UCSD-AML1 (cell line): ENCODE data around the gene DSTN.
A peak's percentile ranks its signal among the peaks of the same experiment; 100 is the strongest.

Experiments
- DNase-seq: peaks from one replicate; lab custom pipeline; 2025; ENCODE audit not compliant: unreplicated experiment; lab: John Stamatoyannopoulos, UW

The DSTN gene

DNA sequence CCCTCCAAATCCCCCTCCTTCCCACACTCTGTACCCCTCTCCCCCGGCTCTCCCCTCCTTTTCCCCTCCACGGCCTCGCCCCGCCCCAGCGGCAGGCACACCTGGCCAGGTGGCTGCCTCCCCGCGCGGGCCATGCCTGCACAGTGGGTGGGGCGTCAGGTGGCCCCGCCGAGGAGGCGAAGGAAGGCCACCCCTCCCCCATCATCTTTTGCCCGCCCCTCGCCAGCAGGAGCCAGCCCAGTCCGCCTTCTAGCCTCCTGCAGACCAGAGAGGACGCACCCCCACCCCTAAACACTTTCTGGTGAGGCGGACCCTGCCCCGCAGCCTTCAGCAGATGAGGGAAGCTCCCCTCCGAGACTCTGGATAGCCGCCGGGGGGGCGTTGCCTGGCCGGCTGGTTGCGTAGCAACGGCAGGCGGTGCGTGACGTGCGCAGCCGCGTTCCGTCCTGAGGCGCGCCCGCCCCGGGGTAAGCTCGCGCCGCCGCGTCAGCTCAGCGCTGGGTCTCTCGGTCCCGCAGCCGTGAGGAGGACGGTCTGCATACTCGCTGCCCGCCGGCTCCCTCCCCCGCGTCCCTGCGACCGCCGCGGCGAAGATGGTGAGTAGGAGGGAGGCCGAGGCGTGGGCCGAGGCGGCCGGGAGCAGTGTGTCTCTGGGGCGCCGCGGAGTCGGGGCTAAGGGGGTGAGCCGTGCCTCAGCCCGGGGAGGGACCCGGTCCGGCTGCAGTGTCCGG, at the start of gene DSTN:
Gene DSTN (plus strand): TSS at position 460 of the 731 bp plus-strand sequence. CDS start 134 bp downstream, at position 594.
- DNase-seq, result peak; percentile 90

DNA sequence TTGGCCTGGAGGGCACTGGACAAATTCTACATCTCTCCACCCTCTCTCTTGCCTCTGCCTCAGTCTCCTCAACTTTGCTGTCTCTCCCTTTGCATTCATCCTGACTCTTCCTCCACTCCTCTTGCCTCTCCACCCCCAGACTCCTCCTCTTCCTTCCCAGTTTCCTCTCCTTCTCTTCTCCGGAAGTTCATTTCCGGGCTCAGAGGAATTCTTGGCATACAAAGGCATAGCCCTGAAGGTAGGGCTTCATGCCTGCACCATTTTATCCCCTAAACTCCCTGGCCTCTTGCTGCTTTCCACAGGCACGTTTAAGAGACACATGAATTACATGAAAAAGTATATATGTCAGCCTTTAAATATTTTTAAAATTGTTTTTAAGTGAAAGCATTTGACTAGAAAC, 49.3 kb upstream of the DSTN start:
- DNase-seq, result no peak

DNA sequence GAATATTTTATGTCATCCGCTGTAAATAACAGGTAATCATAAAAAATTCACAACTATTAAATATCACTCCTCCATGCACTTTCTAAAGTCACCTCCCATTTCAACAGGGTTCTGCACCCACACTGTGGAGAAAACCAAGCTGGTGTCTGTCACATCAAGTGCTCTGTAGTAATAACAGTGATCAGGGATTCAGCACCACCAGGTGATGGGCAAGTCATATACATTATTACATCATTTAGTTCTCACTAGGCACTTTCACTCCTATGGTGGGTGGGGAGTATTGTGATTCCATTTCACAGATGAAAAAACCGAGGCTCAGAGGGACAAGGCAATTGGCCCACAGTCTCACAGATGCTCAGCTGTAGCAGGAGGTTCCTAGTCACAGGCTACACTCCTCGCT, 47.3 kb upstream of the DSTN start:
- no peak for DNase-seq

DNA sequence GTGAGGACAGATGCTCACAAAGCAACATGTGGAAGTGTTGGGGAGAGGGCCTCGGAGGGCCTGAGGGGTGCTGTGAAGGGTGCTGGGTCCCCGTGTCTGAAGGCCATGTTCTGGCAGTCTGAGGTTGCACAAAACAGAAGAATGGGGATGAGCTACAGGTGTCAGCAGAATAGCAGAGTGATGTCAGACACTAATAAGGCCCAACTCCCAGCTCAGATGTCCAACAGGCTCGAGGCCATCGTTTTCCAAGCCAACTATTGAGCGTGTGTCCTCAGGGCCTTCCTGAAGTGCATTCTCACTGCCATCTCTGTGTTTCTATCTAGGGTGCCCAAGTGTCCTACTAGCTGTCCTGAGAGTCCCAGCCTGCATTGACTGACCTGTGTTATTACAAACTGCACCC, 46.5 kb upstream of the DSTN start:
- DNase-seq, result no peak

DNA sequence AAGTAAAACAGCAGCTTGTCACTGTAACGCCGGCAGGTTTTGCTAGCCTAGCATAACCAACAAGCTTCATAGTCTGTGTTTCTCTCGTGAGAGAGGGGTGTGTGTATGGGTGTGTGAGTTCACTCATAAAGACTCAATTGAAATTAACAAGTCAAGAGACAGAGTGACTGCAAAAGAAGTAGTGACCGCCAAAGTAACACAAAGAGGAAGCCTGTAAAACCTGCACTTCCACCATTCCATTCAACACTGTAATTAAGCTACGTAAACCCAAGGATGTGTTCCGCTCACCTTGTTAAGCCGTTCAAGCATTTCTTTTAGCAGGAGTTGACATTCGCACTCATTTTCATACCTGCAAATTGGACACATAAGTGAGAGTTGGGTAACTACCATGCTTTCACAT, 45.3 kb upstream of the DSTN start:
- DNase-seq, result no peak

DNA sequence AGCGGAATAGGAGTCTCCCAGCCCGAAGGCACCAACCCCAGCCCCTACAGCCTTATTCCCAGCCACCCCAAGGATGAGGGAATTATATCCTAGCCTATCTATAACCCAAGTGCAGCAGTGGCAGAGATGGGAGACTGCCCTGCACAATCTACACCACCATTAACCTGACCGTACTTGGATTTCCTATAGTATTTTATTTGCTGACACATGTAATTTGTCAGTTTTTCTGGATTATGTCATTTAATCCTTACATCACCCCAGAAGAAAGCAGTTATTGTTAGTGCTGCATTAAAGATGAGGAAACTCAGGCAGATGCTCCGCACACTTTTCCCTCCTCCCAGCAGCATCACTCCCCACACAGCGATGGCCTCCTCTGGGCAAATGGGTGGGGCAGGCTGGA, 44.7 kb upstream of the DSTN start:
- no peak for DNase-seq

DNA sequence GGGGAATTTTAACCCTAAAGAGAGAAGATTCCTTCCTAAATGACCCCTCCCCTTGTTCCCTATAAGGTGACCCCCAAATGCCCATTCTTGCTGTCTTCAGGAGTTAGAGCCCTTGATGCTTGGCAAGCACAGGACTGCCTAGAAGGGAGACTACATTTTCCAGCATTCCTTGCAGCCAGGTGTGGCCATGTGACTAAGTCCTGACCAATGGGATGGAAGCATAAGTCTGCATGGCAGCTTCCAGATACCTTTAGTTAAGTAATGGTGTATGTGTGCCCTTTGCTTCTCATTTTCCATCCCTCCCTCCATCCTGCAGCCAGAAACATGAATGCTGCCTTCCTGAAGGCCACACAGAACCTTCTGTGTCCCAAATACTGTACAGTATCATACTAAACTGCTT, 44.2 kb upstream of the DSTN start:
- no peak for DNase-seq

DNA sequence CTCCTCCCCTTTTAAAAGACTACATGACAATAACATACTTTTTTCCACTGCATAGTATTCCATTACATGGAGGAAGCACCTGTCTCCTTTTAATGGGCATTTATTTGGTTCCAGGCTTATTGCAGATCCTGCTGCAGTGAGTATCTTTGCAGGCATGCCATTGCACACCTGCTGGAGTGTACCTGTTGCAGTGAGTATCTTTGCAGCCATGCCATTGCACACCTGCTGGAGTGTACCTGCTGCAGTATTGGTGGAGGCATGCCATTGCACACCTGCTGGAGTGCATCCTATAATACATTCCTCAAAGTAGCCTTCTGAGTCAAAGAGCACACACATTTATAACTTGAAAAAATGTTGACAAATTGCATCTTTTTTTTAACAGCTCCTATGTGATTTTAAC, 40.3 kb upstream of the DSTN start:
- DNase-seq, result no peak

DNA sequence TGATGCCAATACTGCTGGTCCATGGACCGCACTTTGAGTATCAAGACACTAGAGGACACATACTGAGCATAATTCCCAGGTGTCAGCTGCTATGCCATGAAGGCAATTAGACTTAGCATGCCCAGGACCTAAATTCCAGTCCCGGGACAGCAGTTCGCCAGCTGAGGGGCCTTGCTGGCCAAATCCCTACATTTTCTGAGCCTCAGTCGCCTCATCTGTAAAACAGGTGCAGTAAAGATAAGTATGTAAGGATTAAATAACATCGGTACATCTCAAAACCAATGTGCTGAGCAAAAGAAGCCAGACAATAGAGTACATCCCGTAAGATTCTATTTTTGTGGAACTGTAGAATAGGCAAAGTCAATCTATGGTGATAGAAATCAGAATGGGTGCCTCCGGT, 39.7 kb upstream of the DSTN start:
- no peak for DNase-seq

DNA sequence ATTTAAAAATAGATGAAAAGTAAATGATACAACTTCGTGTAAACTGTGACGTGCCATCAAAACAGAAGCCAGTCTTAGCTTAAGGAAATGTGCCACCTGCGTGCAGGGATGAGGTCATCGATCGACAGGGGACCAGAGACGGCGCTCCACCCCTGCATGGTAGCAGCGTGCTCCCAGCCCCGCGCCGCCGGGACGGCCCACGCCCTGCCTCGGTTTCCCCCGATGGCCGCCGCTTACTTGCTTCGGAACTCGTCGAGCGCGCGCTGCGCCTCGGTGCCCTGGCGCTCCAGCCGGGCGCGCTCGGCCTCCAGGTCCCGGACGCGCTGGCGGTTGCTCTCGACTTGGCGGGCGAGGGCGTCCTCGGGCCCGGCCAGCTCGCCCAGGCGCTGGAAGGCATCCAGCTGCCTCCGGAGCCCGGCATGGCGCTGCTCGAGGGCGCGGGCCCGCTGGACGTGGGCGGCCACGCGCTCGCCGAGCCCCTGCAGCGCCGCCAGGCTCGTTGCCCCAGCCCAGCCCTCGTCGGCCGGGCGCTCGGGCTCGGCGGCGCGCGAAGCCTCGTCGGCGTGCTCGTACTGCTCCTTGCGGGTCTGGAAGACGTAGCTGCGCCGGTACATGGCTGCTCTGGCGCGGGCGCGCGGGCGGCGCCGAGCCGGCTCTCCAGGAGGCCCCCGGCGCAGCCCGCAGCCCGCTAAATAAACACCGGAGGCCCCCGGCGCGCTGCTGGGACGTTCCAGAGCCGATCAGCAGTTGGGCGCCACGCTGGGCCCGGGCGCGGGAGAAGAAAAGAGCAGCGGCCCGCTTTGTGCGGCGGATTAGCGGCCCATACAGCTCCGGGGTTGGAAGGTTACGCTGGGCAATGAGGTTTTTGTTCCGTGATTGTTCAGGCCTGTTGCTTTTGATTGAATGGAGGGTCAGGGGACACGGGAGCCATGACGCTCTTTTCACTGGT, 38.9 kb upstream of the DSTN start, which contains the start of gene BFSP1:
Gene BFSP1 (minus strand): TSS at position 664 of the 949 bp plus-strand sequence. CDS start 50 bp downstream, at position 614.
- DNase-seq, result peak; percentile 52

DNA sequence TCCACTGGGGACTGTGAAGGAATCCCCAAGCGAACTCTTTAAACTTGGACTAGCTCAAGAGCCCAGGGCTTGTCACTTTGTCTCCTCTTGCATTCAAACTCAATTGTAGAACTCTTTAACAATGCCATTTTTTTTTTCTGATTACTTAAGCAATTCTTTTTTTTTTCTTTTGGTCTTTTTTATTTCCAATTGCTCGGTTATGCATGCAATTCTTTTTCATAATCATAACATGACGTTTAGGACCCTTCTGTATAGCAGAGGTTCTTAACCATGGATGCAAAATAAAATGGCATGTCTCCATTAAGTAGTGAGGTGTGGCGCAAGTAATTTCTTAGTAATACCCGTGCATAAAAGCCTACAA, 38.2 kb upstream of the DSTN start:
- DNase-seq, result no peak

DNA sequence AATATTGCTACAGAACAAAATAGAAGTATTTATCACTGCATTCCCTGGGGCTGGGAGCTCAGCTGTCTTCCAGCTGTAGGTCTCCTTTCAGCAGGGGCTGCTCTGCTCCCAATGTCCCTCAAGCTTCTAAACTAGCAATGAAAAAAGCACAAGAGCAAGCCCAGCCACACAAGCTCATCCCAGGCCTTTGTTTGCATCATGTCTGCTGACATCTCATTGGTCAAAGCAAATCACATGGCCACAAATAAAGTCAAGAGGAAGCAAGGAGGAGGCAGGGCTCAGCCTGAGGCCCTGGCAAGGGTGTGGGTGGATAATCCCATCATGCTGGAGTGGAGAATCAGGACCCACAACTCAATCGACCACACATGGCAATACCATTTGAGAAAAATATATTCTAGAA, 36.5 kb upstream of the DSTN start:
- no peak for DNase-seq

DNA sequence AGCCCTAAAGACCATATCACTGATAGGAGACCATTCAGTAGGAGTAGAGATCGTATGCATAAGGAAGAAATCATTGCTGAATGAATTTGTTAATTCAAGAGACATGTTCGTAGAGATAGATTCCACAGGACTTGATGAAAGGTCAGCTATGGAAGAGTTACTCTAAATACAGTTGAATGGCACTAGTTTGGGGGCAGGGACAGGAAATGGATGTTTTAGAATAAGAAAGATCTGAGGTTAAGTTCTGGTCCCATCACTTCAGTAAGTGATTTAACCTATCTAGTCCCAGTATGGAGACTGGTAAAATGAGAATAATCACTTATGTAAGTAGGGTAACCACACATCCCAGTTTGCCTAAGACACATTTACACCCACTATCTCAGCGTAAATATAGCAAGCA, 35.8 kb upstream of the DSTN start:
- no peak for DNase-seq

DNA sequence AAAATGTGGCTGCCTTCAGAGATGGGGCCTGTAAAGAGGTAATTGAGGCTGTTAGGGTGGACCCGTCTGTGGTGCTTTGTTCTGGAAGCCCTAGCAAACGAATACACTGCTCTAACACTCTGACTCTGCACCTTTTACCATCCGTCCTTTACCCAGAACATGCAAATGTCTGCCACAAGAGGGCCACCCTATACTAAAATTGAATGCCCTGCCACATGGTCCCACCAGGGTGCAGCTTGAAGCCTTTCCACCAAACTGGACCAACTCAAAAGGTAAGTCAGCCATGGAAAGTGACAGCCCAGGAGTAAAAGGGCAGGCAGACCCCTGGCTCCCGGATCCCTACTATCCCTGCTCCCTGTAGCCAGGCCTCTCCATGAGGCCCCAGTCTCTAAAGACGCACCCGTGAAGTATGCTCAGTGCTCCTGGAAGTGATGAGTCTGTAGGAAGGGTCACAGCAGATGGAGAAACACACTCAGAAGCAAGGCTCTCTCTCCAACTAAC, 32.9 kb upstream of the DSTN start:
- DNase-seq, result peak; percentile 68

DNA sequence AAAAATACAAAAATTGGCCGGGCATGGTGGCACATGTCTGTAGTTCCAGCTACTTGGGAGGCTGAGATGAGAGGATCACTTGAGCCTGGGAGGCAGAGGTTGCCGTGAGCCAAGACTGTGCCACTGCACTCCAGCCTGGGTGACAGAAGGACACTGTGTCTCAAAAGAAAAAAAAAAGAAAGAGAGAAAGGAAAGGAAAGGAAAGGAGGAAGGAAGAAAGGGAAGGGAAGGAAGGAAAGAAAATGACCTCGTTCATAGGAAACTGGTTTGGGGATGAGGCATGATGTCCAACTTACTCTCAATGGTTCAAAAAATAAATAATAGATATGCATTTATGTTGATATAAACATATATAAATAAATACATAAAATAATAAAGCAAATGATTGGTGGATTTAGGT, 31.9 kb upstream of the DSTN start:
- DNase-seq, result no peak

DNA sequence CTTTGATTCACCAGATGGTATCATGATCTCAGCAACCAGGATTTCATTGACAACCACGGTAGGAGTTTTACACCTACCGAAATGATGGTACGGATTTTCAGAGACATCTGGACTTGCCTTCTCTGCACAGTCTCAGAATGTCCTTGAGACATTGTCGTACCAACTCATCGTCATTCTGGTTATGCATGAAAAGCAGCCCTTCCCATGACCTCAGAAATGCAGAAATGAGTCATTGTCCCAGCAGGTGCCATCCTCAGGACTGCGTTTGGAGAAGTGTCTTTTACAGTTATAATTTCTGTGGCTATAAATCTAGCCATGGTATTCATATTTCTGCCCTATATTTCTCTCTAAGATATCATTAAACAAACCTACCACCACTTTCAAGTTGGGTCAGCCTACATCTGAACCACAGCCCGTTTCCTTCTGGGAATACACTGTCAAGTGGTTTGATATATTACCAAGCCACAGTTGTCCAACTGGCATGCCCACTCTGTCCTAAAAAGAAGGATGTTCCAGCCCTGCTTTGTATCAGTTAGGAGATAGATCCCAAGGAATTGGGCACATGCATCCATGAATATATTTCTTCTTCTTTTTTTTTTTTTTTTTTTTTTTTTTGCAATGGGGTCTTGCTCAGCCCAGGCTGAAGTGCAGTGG, 31.2 kb upstream of the DSTN start:
- no peak for DNase-seq

DNA sequence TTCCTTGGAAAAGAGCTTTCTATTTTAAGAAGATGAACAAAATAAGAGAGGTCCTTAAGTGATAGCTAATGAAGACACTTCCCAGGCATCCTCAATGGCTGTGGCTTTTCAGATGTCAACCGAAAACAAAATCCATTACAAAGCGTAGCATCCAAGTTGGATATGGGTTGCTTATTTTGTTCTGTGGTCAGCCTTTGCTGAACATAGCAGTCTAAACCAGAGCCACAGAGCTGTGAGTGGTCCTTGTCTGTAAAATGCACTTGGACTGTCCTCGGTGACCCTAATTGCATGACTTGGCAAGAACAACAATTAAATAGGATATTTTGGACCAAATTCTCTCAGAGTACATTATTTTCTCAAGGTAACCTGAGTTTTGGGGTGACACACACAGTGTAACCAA, 28.3 kb upstream of the DSTN start:
- DNase-seq, result no peak

DNA sequence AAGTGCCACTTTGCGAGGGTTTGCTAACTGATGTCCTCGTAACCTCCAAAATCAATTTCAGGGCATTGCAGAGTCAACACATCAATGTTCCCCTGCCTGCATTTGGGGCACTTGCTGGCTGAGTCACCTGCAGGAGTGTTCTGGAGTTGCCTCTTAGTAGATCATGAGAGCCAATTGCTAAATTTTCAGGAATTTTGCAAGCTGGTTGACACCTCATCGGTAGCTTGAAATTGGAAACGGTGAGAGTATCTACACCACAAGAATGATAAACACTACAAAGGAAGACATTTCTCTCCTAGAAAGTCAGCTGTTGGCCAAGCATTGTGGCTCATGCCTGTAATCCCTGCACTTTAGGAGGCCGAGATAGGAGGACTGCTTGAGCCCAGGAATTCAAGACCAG, 27.9 kb upstream of the DSTN start:
- no peak for DNase-seq

DNA sequence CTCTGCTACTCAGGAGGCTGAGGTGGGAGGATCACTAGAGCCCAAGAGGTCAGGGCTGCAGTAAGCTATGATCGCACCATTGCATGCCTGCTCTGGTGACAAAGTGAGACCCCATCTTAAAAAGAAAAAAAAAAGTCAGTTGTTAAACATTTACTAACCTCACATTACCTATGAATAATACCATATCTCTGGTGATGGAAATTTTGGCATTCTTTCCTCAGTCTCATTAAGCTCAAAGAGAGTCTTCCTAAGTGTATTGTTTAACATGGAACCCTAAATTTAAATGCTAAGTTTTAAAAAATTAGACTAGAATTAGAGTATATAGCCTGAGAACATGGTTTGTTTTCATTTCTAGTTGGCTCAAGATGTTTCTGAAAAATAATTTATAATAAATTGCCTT, 27.4 kb upstream of the DSTN start:
- DNase-seq, result no peak

DNA sequence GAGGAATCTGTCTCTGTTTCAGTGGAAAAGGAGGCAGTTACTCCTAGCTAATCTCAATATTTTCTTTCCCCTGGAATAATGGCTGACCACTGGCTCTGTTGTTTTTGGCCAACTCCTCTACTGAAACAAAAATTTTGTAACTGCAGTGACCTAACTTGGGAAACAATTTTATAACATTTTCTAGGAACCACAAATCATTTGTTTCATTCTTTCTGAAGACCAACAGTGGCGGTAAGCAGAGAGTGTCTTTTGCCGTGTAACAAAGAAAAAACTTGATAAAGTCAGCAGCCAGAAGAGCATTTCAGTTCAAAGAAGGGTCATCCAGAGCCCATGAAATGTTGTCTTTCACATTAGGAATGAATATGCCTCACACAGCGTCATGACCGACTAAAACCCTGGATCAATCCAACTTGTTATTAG, 26.9 kb upstream of the DSTN start:
- no peak for DNase-seq

DNA sequence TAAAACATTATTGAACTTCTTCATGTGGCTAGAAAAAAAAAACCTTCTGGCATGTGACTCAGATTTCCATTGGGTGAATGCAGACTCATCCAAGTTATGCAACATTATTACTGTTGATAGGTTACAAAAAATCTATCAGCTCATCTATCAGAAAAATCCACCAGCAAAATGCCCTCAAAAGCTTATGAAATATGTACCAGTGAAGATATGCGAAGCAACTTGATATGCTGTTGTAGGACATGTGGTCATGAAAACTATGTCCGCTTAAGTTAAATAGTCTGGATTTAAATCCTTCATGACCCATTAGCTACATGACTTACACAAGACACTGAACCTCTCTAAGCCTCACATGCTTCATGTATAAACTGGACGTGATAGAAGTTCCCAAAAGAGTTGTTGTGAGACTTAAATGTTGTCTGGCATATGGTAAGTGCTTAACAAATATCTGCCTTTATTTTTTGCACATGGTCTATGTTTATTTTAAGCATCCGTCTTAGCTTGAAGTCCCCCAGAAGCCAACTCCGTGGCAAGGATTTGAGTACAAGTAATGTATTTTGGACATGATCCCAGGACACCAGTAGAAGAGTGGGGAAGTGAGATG, 26.2 kb upstream of the DSTN start:
- DNase-seq, result no peak
